IgD-negative memory B cell (primary cell): Measurements from ENCODE around the gene HOXC13. TPM values are rescaled to one million over a fixed set of nuclear protein-coding genes. Genes with fewer than 3 reads are reported as not detected.

Experiments used
- H3K27ac Mint-ChIP-seq, 3 donors: one replicate each; pipeline ENCODE4 v1.8.0; 2020 to 2022; ENCODE audit warnings: mild to moderate bottlenecking in 3 of 3, mixed read lengths in 3 of 3, moderate library complexity in 1 of 3
- H3K27me3 Mint-ChIP-seq: one replicate; pipeline ENCODE4 v1.8.0; 2021; ENCODE audit warnings: mixed read lengths
- H3K36me3 Mint-ChIP-seq: one replicate; pipeline ENCODE4 v1.8.0; 2020; ENCODE audit warnings: mild to moderate bottlenecking, mixed read lengths
- H3K4me1 Mint-ChIP-seq, 3 donors: one replicate each; pipeline ENCODE4 v1.8.0; 2020 to 2022; ENCODE audit warnings: mixed read lengths in 3 of 3, mild to moderate bottlenecking in 1 of 3
- H3K4me3 Mint-ChIP-seq, 4 donors: one replicate each; pipeline ENCODE4 v1.8.0; 2020 to 2022; ENCODE audit warnings: mild to moderate bottlenecking in 4 of 4, mixed read lengths in 4 of 4, moderate library complexity in 3 of 4
- H3K9me3 Mint-ChIP-seq, 3 donors: one replicate each; pipeline ENCODE4 v1.8.0; 2020 to 2021; ENCODE audit warnings: mixed read lengths in 3 of 3, mild to moderate bottlenecking in 1 of 3
- polyA plus RNA-seq: library from polyadenylated mRNA; unstranded; fragments of 300-500 nt; fragmentation: Illumina TruSeq; gene quantifications from one replicate; pipeline ENCODE4 v1.2.3, GENCODE V29; 2021

The HOXC13 gene
- polyA plus RNA-seq, 1 donor from 2014 or later, result not detected

- H3K4me3 Mint-ChIP-seq, result peak overlapping the region in 2 of 4 donors; percentile 6 to 51
- H3K27me3 Mint-ChIP-seq, result peaks cover 94% of the 10 kb centered on the region
- peak overlapping the region; percentile 46 to 87 (median 59) for H3K27ac Mint-ChIP-seq
- peaks cover 0 to 9% (median 0%) of the 10 kb centered on the region in 3 donors for H3K9me3 Mint-ChIP-seq
- peaks cover 2% of the 10 kb centered on the region for H3K36me3 Mint-ChIP-seq
- peaks cover 10 to 31% (median 12%) of the 10 kb centered on the region in 3 donors for H3K4me1 Mint-ChIP-seq
Observed at GRCh38 chr12:53966385-53967133, 27.9 kb downstream of the HOXC13 start.

- H3K9me3 Mint-ChIP-seq, result peaks cover 0 to 9% (median 0%) of the 10 kb centered on the region in 3 donors
- peak overlapping the region; percentile 39 to 87 (median 40) for H3K27ac Mint-ChIP-seq
- H3K36me3 Mint-ChIP-seq, result peaks cover 2% of the 10 kb centered on the region
- peaks cover 10 to 30% (median 12%) of the 10 kb centered on the region in 3 donors for H3K4me1 Mint-ChIP-seq
- H3K27me3 Mint-ChIP-seq, result peaks cover 95% of the 10 kb centered on the region
- peak overlapping the region in 2 of 4 donors; percentile 54 to 72 for H3K4me3 Mint-ChIP-seq
Observed at GRCh38 chr12:53967421-53967925, 28.8 kb downstream of the HOXC13 start.

DNA sequence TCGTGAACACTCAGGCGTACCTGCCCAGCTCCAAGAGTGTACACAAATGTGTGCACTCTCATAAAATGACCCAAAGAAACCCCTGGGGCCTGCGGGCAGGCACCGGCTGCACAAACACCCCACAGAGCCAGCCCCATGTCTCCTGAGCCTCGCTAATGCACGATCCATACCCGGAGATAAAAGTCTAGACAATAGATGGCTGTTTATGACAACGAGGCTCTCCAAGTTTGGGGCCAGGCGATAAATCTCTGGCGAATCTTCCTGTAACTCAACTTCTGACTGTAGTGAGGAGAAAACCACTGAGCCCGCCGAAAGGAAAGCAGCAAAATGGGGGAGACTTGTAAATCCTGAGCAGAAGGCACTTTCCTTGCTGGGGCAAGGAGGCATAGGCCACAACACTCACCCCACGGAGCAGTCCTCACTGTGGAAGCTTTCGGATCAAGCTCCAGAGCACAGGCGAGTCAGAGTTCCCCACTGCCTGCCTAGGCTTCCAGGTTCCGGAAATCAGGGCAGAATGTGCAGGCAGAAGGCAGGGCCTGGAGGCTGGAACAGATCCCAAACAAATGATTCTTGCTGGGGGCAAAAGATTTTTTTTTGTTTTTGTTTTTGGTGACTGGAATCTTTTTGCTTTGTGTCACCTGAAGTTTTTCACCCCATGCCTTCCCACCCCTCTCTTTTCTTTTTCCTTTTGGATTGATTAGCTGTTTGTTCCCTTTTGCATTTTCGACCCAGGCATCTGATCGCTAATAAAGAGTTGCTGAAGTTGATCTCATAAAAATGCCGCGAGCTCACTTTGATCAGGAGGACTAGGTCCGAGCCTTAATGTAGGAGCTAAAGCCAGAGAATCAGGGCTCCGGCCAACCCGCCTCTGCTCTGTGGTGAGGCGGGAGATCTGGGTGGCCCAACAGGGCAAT, 29.8 kb downstream of the HOXC13 start:
- Mint-ChIP-seq H3K27me3 (peaks cover 93% of the 10 kb centered on the region), H3K4me1 (peaks cover 11 to 27% (median 12%) of the 10 kb centered on the region in 3 donors), H3K27ac (peak overlapping the region in 2 of 3 donors; percentile 48 to 87), H3K36me3 (peaks cover 2% of the 10 kb centered on the region), H3K9me3 (peaks cover 2 to 9% (median 5%) of the 10 kb centered on the region in 3 donors), H3K4me3 (peak overlapping the region in 2 of 4 donors; percentile 52 to 68)

GRCh38 chr12:53969588-53970259, 31.1 kb downstream of the HOXC13 start:
- Mint-ChIP-seq H3K27me3 (peaks cover 88% of the 10 kb centered on the region), H3K27ac (peak overlapping the region in 1 of 3 donors; percentile 87), H3K9me3 (peaks cover 2 to 9% (median 5%) of the 10 kb centered on the region in 3 donors), H3K36me3 (peaks cover 2% of the 10 kb centered on the region), H3K4me1 (peaks cover 6 to 18% (median 9%) of the 10 kb centered on the region in 3 donors), H3K4me3 (peak overlapping the region in 1 of 4 donors; percentile 68)

GRCh38 chr12:53970451-53970850, 31.8 kb downstream of the HOXC13 start:
- H3K4me3 Mint-ChIP-seq, result peak overlapping the region in 1 of 4 donors; percentile 68
- peaks cover 85% of the 10 kb centered on the region for H3K27me3 Mint-ChIP-seq
- peak overlapping the region in 1 of 3 donors; percentile 98 for H3K27ac Mint-ChIP-seq
- peaks cover 2 to 7% (median 5%) of the 10 kb centered on the region in 3 donors for H3K9me3 Mint-ChIP-seq
- peaks cover 2% of the 10 kb centered on the region for H3K36me3 Mint-ChIP-seq
- peaks cover 6 to 13% (median 9%) of the 10 kb centered on the region in 3 donors for H3K4me1 Mint-ChIP-seq

GRCh38 chr12:53971129-53971528, 32.5 kb downstream of the HOXC13 start:
- Mint-ChIP-seq H3K36me3 (peaks cover 2% of the 10 kb centered on the region), H3K27me3 (peaks cover 84% of the 10 kb centered on the region), H3K4me1 (peaks cover 6 to 8% (median 6%) of the 10 kb centered on the region in 3 donors), H3K4me3 (peak overlapping the region in 1 of 4 donors; percentile 83), H3K9me3 (peaks cover 2 to 5% (median 3%) of the 10 kb centered on the region in 3 donors), H3K27ac (peak overlapping the region in 1 of 3 donors; percentile 98)

GRCh38 chr12:53971686-53972085, 33.1 kb downstream of the HOXC13 start:
- Mint-ChIP-seq H3K27ac (peak overlapping the region in 1 of 3 donors; percentile 98), H3K36me3 (peaks cover 2% of the 10 kb centered on the region), H3K4me3 (peak overlapping the region in 2 of 4 donors; percentile 8 to 83), H3K9me3 (peaks cover 0 to 5% (median 2%) of the 10 kb centered on the region in 3 donors), H3K27me3 (peaks cover 81% of the 10 kb centered on the region), H3K4me1 (peaks cover under 1 to 5% (median 2%) of the 10 kb centered on the region in 3 donors)

DNA sequence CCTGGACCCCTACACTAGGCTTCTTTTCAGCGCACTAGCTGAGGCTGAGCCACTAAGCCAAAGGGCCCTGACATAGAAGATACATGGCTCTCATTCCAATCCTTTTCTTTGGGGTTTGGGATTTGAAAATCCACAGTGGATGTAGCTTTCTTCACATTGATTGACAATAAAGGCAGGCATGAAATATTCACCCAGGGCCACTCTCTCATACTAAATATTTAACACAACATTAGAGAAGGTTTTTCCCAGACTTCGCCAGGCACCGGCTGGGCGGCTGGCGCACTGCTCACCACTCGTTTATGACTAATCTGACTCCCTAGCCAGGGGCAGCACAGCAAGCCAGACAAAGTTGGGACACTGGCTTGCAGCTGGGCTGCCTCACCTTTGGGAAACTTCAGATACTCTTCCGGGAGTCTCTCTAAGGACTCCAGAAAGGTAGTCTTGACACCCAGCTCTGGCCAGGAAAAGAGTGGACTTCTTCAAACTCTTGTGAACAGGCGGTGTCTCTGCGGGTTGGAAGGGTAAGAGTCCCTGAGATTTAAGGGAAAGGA, 33.6 kb downstream of the HOXC13 start:
- Mint-ChIP-seq H3K27ac (peak overlapping the region; percentile 78 to 98 (median 95)), H3K4me3 (peak overlapping the region in 1 of 4 donors; percentile 76), H3K4me1 (peaks cover 2 to 5% (median 4%) of the 10 kb centered on the region in 3 donors), H3K36me3 (peaks cover 2% of the 10 kb centered on the region), H3K27me3 (peaks cover 81% of the 10 kb centered on the region), H3K9me3 (peaks cover 0 to 5% (median 2%) of the 10 kb centered on the region in 3 donors)

DNA sequence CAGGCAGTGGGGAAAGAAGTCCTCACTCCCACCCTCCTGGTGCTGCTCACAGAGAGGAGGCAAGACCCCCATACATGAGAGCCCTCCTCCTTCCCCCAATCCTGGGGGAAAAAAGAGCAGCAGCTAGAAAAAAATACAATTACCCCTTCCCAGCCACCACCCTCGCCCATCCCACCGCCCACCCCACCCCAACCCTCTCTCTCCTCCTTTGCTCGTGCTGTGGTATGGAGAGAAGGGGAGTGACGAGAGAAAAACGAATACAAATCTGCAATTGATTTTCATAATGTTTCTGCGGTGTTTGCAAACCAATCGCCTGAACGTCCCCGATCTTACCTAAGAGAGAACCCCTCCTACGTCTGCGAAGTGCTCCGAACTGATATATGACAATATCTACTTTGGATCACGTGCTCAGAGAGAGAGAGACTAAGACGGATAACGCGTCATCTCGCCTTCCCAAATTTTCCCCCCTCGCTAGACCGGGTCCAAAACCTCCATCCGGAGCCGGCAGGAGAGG, 34.1 kb downstream of the HOXC13 start, which contains the start of gene HOXC11:
Gene HOXC11 (plus strand): TSS at position 405 of the 514 bp plus-strand sequence. CDS start 116 bp downstream, outside the sequence.
- Mint-ChIP-seq H3K4me1 (peaks cover 2 to 5% (median 5%) of the 10 kb centered on the region in 3 donors), H3K9me3 (peaks cover 0 to 5% (median 2%) of the 10 kb centered on the region in 3 donors), H3K27me3 (peaks cover 79% of the 10 kb centered on the region), H3K36me3 (peaks cover 2% of the 10 kb centered on the region), H3K4me3 (peak within 1 kb of the TSS; percentile 25 to 81 (median 62)), H3K27ac (peak within 1 kb of the TSS; percentile 92 to 98 (median 95))

GRCh38 chr12:53973236-53974042, 34.8 kb downstream of the HOXC13 start:
- H3K4me1 Mint-ChIP-seq, result peaks cover 5 to 8% (median 5%) of the 10 kb centered on the region in 3 donors
- H3K27me3 Mint-ChIP-seq, result peaks cover 78% of the 10 kb centered on the region
- H3K36me3 Mint-ChIP-seq, result peaks cover 1% of the 10 kb centered on the region
- peak overlapping the region; percentile 92 to 98 (median 95) for H3K27ac Mint-ChIP-seq
- H3K9me3 Mint-ChIP-seq, result peaks cover 1 to 5% (median 2%) of the 10 kb centered on the region in 3 donors
- H3K4me3 Mint-ChIP-seq, result peak overlapping the region; percentile 20 to 81 (median 50)

DNA sequence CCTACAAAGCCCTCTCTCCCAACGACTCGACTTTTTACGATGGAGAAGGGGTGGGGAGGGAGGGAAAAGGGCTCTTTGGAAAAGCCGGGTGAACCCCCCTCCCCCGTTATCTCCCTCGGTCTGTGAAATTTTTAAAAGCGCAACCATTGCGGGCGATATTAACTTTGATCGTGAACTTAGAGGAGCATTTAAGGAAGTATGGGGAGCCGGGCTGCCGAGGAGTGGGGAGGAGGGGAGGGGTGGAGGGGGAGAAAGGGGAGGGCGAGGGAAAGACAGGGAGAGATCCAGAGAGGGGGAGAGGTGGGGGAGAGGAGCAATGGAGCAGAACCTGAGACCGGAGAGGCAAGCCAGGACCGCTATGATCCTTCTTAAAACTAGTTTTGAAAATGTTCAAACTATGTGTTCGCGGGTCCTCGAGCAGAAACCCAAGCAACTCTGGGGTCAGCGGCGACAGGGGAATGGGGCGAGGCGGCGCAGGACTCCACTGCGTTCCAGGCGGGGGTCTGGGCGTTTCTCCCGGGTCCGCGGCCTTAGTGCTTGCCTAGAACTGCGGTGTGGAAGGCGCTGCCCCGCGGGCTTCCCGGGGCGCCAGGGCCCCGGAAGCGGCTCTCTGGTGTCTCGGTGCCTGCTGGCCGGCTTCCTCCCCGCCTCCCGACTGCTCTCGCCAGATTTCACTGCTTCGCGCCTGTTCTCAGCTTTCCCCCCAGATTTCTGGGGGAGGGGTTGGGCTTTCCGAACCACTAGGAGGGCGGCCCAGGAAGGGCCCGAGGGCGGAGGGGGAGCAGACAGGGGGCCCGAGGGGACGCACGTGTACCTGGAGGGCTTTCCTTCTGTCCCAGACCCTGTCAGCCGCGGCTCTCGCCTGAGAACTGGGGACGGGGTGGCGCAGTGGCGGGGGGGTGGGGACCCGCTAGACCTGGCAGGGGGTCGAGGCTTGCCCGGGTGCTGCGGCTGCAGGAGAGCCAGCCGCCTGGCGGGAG, 35.7 kb downstream of the HOXC13 start, which contains the start of gene HOTAIR:
Gene HOTAIR (minus strand): TSS at position 871 of the 980 bp plus-strand sequence.
- H3K9me3 Mint-ChIP-seq, result peaks cover 2 to 5% (median 3%) of the 10 kb centered on the region in 3 donors
- H3K27me3 Mint-ChIP-seq, result peaks cover 79% of the 10 kb centered on the region
- H3K4me3 Mint-ChIP-seq, result peak within 1 kb of the TSS; percentile 61 to 85 (median 76)
- H3K4me1 Mint-ChIP-seq, result peaks cover 5 to 10% (median 5%) of the 10 kb centered on the region in 3 donors
- H3K36me3 Mint-ChIP-seq, result peaks cover 1% of the 10 kb centered on the region
- H3K27ac Mint-ChIP-seq, result peak within 1 kb of the TSS; percentile 59 to 93 (median 85)
